HepG2 (cell line): ENCODE measurements around the gene BMPR2. TPM values are rescaled to one million over a fixed set of nuclear protein-coding genes. Genes with fewer than 3 reads are reported as not detected.
A peak's percentile ranks its signal among the peaks of the same experiment; 100 is the strongest.

Experiments used
- ATAC-seq: fragments of 200-7000 bp; cut with Tn5 transposase; 3 replicates; pipeline ENCODE4 v1.9.1; 2020; ENCODE audit warnings: mild to moderate bottlenecking, moderate library complexity
- BruUV-seq: library from RNA; stranded (reverse); fragments of 400-500 nt; replicated peaks from 2 replicates; lab custom pipeline; 2021; lab: Mats Ljungman, UMichigan
- CTCF ChIA-PET: fragments of 300-600 bp; formaldehyde crosslinking; extraction: SDS; loops from one replicate; lab custom pipeline; 2021; ENCODE audit warnings: low total read pairs, inconsistent platforms, low intra/inter-chr PET ratio; lab: Yijun Ruan, JAX
- POLR2A ChIA-PET: fragments of 350-600 bp; sonication (Branson Sonifier 250); formaldehyde crosslinking; loops from one replicate; lab custom pipeline; 2020; ENCODE audit warnings: antibody characterized with exemption, inconsistent platforms; lab: Yijun Ruan, JAX
- DNase-seq: peaks from one replicate; pipeline ENCODE4 v3.0.0-alpha.2; 2015; ENCODE audit warnings: low spot score
- FAIRE-seq: peaks from 3 replicates; lab custom pipeline; 2011; peaks lifted over from hg19 to GRCh38; lab: Jason Lieb, UNC
- H2AFZ ChIP-seq: one replicate; pipeline ENCODE4 v1.6.1; 2011; ENCODE audit warnings: low read length, inconsistent platforms
- H3K27ac ChIP-seq: fragments of 300-600 bp; 3 replicates; pipeline ENCODE4 v1.8.0; 2011; ENCODE audit warnings: mixed run types, mild to moderate bottlenecking, mixed read lengths, low read length, inconsistent platforms; ENCODE audit not compliant: insufficient read depth; ENCODE audit errors: extremely low read length
- H3K27me3 ChIP-seq, 2 experiments: fragments of 200-600 bp in 1 of 2; 2 replicates in 1 of 2; 3 replicates in 1 of 2; pipeline versions ENCODE4 v1.6.0 to v1.8.0; 2011; ENCODE audit warnings: low read length in 2 of 2, mild to moderate bottlenecking in 2 of 2, moderate library complexity in 2 of 2, inconsistent platforms in 1 of 2; ENCODE audit not compliant: insufficient read depth in 2 of 2, control insufficient read depth in 1 of 2
- H3K36me3 ChIP-seq, 2 experiments: fragments of 200-600 bp in 1 of 2; replicated peaks in 1 of 2; 2 replicates in 1 of 2; 3 replicates in 1 of 2; pipeline versions ENCODE4 v1.5.1 to v1.8.0; 2011; ENCODE audit warnings: low read length in 2 of 2, inconsistent platforms in 1 of 2; ENCODE audit not compliant: insufficient read depth in 2 of 2, control insufficient read depth in 1 of 2
- H3K4me1 ChIP-seq: 2 replicates; pipeline ENCODE4 v1.5.1; 2012; ENCODE audit warnings: low read length, inconsistent platforms; ENCODE audit not compliant: insufficient read depth
- H3K4me2 ChIP-seq: 2 replicates; pipeline ENCODE4 v1.6.0; 2011; ENCODE audit warnings: low read depth, low read length, inconsistent platforms
- H3K4me3 ChIP-seq, 3 experiments: fragments of 200-600 bp in 1 of 3; sonication (generic), shearing (Covaris generic) in 1 of 3; replicated peaks in 1 of 3; 2 replicates each; pipeline ENCODE4 v1.5.1; 2011 to 2016; ENCODE audit warnings: low read length in 3 of 3, inconsistent platforms in 2 of 3, low read depth in 2 of 3, mild to moderate bottlenecking in 2 of 3, control low read depth in 1 of 3, mixed read lengths in 1 of 3; ENCODE audit not compliant: insufficient read depth in 1 of 3
- H3K79me2 ChIP-seq: one replicate; pipeline ENCODE4 v1.6.1; 2011; ENCODE audit warnings: low read length, inconsistent platforms; ENCODE audit not compliant: insufficient read depth
- H3K9ac ChIP-seq: 2 replicates; pipeline ENCODE4 v1.6.0; 2011; ENCODE audit warnings: mild to moderate bottlenecking, low read depth, low read length, inconsistent platforms; ENCODE audit not compliant: insufficient read depth
- H3K9me3 ChIP-seq: 2 replicates; pipeline ENCODE4 v1.5.1; 2012; ENCODE audit warnings: mild to moderate bottlenecking, low read length
- H4K20me1 ChIP-seq: 2 replicates; pipeline ENCODE4 v1.6.0; 2011; ENCODE audit warnings: inconsistent platforms, mild to moderate bottlenecking, low read length, moderate library complexity; ENCODE audit not compliant: insufficient read depth
- CHD2 ChIP-seq: IDR thresholded peaks from 2 replicates; pipeline ENCODE4 v1.6.1; 2011; ENCODE audit warnings: low read depth, low read length, improper control_type of control experiment
- JARID2 ChIP-seq: sonication (generic); formaldehyde crosslinking; IDR thresholded peaks from 2 replicates; pipeline ENCODE4 v1.8.1; 2023; ENCODE audit warnings: missing genetic modification reagents, inconsistent platforms; ENCODE audit not compliant: insufficient replicate concordance
- NR2F6 ChIP-seq, 2 experiments: IDR thresholded peaks; 2 replicates each; pipeline ENCODE4 v1.6.1; 2016; ENCODE audit warnings: antibody characterized with exemption in 1 of 2, mild to moderate bottlenecking in 1 of 2
- RFX3 ChIP-seq: IDR thresholded peaks from 2 replicates; pipeline ENCODE4 v1.6.1; 2016; ENCODE audit warnings: missing biosample characterization, missing genetic modification reagents
- SAFB2 ChIP-seq: sonication (generic); formaldehyde crosslinking; IDR thresholded peaks from 2 replicates; pipeline ENCODE4 v1.5.1; 2020; ENCODE audit warnings: missing genetic modification reagents, low read depth, mild to moderate bottlenecking, borderline replicate concordance
- ZNF329 ChIP-seq: sonication (generic); formaldehyde crosslinking; IDR thresholded peaks from 2 replicates; pipeline ENCODE4 v1.9.0; 2021; ENCODE audit warnings: low read depth, mild to moderate bottlenecking, missing genetic modification reagents
- WGBS: methylation state at CpG from one replicate; pipeline ENCODE4 v1.1.6; 2017; ENCODE audit warnings: low lambda C conversion rate; 5-methylcytosine and 5-hydroxymethylcytosine counted together
- in situ Hi-C: cut with HindIII; loops from 2 replicates; pipeline ENCODE4 v1.10.0; 2017; ENCODE audit warnings: low pct_unique_long_range_greater_than_20kb; ENCODE audit not compliant: extremely low pct_ligation_motif_present
- intact Hi-C: fragments of 100-400 bp; cut with micrococcal nuclease; formaldehyde crosslinking; loops from one replicate; pipeline ENCODE4 v1.10.0; 2022; ENCODE audit not compliant: unreplicated experiment
- polyA plus RNA-seq, 8 experiments: library from polyadenylated mRNA; depleted of rRNA in 3 of 8; stranded (reverse) in 7 of 8; unstranded in 1 of 8; fragments of >200 nt; fragmentation: Illumina TruSeq in 4 of 8; extraction: Trizol in 4 of 8; gene quantifications; 2 replicates each; pipeline versions ENCODE4 v1.2.1 to v1.2.3, GENCODE V29; 2011 to 2016; ENCODE audit warnings: low read depth in 4 of 8, missing spikeins in 1 of 8, mixed read lengths in 1 of 8; ENCODE audit not compliant: insufficient read depth in 1 of 8
- total RNA-seq, 5 experiments: library from RNA; depleted of rRNA; stranded (reverse); fragments of >200 nt; fragmentation: Illumina TruSeq; extraction: Trizol; gene quantifications; 2 replicates each; pipeline ENCODE4 v1.2.3, GENCODE V29; 2016; ENCODE audit warnings: low read depth in 1 of 5
- TF ChIP-seq, protein P1 (sequence below): sonication (generic); formaldehyde crosslinking; IDR thresholded peaks from 2 replicates; pipeline ENCODE4 v1.8.0; 2022; ENCODE audit warnings: missing genetic modification reagents, mild to moderate bottlenecking, moderate library complexity, borderline replicate concordance
- TF ChIP-seq, protein P2 (sequence below): sonication (generic); formaldehyde crosslinking; conservative IDR thresholded peaks from 2 replicates; pipeline ENCODE4 v1.4.0; 2020; ENCODE audit warnings: missing genetic modification reagents
- TF ChIP-seq, protein P3 (sequence below): sonication (generic); formaldehyde crosslinking; IDR thresholded peaks from 2 replicates; pipeline ENCODE4 v1.4.0; 2020; ENCODE audit warnings: mild to moderate bottlenecking, missing genetic modification reagents
- TF ChIP-seq, protein P4 (sequence below): fragments of 450-650 bp; IDR thresholded peaks from 2 replicates; pipeline ENCODE4 v1.6.1; 2017

The BMPR2 gene
- total and polyA plus RNA-seq, 2 of the 13 experiments (the other 11 are each of a cell fraction or from before 2014, with no cell fraction given), result 5.5 to 10.3 TPM

DNA sequence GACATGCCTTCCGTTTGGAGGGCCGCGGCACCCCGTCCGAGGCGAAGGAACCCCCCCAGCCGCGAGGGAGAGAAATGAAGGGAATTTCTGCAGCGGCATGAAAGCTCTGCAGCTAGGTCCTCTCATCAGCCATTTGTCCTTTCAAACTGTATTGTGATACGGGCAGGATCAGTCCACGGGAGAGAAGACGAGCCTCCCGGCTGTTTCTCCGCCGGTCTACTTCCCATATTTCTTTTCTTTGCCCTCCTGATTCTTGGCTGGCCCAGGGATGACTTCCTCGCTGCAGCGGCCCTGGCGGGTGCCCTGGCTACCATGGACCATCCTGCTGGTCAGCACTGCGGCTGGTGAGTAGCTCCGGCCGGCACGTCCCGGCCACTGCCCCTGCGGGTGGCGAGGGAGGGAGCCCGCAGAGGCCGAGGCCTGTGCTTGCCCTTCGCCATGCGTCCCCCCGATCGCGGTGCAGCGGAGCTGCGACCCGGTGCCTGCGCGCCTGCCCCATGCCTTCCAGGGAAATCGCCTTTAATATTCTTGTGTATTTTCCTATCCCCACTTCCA, 1.2 kb downstream of the BMPR2 start (continued):
- TF ChIP-seq, protein P1, sequence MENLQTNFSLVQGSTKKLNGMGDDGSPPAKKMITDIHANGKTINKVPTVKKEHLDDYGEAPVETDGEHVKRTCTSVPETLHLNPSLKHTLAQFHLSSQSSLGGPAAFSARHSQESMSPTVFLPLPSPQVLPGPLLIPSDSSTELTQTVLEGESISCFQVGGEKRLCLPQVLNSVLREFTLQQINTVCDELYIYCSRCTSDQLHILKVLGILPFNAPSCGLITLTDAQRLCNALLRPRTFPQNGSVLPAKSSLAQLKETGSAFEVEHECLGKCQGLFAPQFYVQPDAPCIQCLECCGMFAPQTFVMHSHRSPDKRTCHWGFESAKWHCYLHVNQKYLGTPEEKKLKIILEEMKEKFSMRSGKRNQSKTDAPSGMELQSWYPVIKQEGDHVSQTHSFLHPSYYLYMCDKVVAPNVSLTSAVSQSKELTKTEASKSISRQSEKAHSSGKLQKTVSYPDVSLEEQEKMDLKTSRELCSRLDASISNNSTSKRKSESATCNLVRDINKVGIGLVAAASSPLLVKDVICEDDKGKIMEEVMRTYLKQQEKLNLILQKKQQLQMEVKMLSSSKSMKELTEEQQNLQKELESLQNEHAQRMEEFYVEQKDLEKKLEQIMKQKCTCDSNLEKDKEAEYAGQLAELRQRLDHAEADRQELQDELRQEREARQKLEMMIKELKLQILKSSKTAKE (CRISPR knock-in tag), result no peak
- no peak for TF ChIP-seq SAFB2

DNA sequence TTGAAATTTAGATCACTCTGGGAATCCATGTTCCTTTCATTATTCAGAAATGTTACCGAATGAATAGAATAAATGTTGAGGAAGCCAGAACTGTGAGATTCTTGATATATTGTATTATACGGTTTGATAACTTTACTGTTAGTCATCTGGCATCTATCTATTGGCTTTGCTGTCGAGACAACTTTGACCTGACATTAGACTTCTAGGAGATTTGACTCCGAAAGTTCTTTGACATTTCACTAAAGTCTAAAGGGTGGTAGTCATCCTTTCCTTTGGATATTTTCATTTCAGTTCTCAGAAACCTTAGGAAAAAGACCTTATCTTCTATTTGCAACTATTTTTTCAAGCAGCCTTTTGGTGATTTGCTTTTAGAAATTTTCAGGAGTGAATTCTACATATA, 1.9 kb downstream of the BMPR2 start:
- no peaks in the 10 kb centered on the region; a peak in 2 of 5 replicates for H3K27me3 ChIP-seq
- peak overlapping the region; percentile 88 to 99 (median 95) for H3K4me3 ChIP-seq
- H3K4me2 ChIP-seq, result peak overlapping the region; percentile 80
- 3% methylated on average over 4 of the region's 4 CpGs for WGBS
- peaks cover 65% of the 10 kb centered on the region for H3K79me2 ChIP-seq
- peak overlapping the region; percentile 85 for H3K27ac ChIP-seq
- DNase-seq (no peak), FAIRE-seq (no peak)
- ChIA-PET POLR2A (no interaction called here), CTCF (no interaction called here)
- no peaks in the 10 kb centered on the region for H3K36me3 ChIP-seq
- no peaks in the 10 kb centered on the region for H3K9me3 ChIP-seq
- peaks cover 54% of the 10 kb centered on the region for H3K4me1 ChIP-seq
- no TSS peak for BruUV-seq
- H4K20me1 ChIP-seq, result peaks cover 19% of the 10 kb centered on the region
- intact Hi-C loops, result loop anchor here (5.0 kb wide), 2 partner anchors 71 to 101 kb away; no protein-coding TSS in a partner anchor
- TF ChIP-seq CHD2 (no peak), NR2F6 (IDR thresholded peaks at IDR 0.05) (no peak), NR2F6 (CRISPR knock-in tag; IDR thresholded peaks at IDR 0.05) (no peak), RFX3 (CRISPR knock-in tag) (0 out of 2 replicates have a peak, but pooled peaks have one; percentile 27), JARID2 (CRISPR knock-in tag) (no peak), ZNF329 (CRISPR knock-in tag) (no peak)
- TF ChIP-seq, protein P2, sequence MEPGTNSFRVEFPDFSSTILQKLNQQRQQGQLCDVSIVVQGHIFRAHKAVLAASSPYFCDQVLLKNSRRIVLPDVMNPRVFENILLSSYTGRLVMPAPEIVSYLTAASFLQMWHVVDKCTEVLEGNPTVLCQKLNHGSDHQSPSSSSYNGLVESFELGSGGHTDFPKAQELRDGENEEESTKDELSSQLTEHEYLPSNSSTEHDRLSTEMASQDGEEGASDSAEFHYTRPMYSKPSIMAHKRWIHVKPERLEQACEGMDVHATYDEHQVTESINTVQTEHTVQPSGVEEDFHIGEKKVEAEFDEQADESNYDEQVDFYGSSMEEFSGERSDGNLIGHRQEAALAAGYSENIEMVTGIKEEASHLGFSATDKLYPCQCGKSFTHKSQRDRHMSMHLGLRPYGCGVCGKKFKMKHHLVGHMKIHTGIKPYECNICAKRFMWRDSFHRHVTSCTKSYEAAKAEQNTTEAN (CRISPR knock-in tag), result 0 out of 2 replicates have a peak, but pooled peaks have one; percentile 31
- TF ChIP-seq, protein P3, sequence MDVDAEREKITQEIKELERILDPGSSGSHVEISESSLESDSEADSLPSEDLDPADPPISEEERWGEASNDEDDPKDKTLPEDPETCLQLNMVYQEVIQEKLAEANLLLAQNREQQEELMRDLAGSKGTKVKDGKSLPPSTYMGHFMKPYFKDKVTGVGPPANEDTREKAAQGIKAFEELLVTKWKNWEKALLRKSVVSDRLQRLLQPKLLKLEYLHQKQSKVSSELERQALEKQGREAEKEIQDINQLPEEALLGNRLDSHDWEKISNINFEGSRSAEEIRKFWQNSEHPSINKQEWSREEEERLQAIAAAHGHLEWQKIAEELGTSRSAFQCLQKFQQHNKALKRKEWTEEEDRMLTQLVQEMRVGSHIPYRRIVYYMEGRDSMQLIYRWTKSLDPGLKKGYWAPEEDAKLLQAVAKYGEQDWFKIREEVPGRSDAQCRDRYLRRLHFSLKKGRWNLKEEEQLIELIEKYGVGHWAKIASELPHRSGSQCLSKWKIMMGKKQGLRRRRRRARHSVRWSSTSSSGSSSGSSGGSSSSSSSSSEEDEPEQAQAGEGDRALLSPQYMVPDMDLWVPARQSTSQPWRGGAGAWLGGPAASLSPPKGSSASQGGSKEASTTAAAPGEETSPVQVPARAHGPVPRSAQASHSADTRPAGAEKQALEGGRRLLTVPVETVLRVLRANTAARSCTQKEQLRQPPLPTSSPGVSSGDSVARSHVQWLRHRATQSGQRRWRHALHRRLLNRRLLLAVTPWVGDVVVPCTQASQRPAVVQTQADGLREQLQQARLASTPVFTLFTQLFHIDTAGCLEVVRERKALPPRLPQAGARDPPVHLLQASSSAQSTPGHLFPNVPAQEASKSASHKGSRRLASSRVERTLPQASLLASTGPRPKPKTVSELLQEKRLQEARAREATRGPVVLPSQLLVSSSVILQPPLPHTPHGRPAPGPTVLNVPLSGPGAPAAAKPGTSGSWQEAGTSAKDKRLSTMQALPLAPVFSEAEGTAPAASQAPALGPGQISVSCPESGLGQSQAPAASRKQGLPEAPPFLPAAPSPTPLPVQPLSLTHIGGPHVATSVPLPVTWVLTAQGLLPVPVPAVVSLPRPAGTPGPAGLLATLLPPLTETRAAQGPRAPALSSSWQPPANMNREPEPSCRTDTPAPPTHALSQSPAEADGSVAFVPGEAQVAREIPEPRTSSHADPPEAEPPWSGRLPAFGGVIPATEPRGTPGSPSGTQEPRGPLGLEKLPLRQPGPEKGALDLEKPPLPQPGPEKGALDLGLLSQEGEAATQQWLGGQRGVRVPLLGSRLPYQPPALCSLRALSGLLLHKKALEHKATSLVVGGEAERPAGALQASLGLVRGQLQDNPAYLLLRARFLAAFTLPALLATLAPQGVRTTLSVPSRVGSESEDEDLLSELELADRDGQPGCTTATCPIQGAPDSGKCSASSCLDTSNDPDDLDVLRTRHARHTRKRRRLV (CRISPR knock-in tag), result no peak
- TF ChIP-seq, protein P4, sequence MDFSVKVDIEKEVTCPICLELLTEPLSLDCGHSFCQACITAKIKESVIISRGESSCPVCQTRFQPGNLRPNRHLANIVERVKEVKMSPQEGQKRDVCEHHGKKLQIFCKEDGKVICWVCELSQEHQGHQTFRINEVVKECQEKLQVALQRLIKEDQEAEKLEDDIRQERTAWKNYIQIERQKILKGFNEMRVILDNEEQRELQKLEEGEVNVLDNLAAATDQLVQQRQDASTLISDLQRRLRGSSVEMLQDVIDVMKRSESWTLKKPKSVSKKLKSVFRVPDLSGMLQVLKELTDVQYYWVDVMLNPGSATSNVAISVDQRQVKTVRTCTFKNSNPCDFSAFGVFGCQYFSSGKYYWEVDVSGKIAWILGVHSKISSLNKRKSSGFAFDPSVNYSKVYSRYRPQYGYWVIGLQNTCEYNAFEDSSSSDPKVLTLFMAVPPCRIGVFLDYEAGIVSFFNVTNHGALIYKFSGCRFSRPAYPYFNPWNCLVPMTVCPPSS, result no peak
- TF ChIP-seq, all 625 proteins: peak for 2
- peak overlapping the region; percentile 82 for H3K9ac ChIP-seq
- in situ Hi-C loops, result no loop called here
- no peak for ATAC-seq
- no peak overlapping the region for H2AFZ ChIP-seq
